Activated naive CD4-positive, alpha-beta T cell treated with anti-CD3 and anti-CD28 coated beads, Interleukin-2, amount 50 U/mL, for 72 hours (primary cell): ENCODE data around the gene MAGEA4. TPM values are rescaled to one million over a fixed set of nuclear protein-coding genes. Genes with fewer than 3 reads are reported as not detected.

Source experiments
- ATAC-seq, 2 donors: fragments of 150-1000 bp; cut with Tn5 transposase; 2 replicates each; pipeline ENCODE4 v1.10.0; 2021; ENCODE audit warnings: mild to moderate bottlenecking in 2 of 2, moderate library complexity in 2 of 2
- DNase-seq, 2 donors: peaks; one replicate each; pipeline ENCODE4 v3.0.0; 2021 to 2022; ENCODE audit warnings: low spot score in 2 of 2
- H3K27ac Mint-ChIP-seq, 2 donors: one replicate each; pipeline ENCODE4 v1.8.0; 2022; ENCODE audit warnings: mild to moderate bottlenecking in 2 of 2, mixed read lengths in 2 of 2
- H3K36me3 Mint-ChIP-seq, 2 donors: one replicate each; pipeline ENCODE4 v1.8.0; 2022; ENCODE audit warnings: mixed read lengths in 2 of 2
- H3K9me3 Mint-ChIP-seq, 2 donors: one replicate each; pipeline ENCODE4 v1.8.0; 2022; ENCODE audit warnings: mixed read lengths in 2 of 2
- total RNA-seq, 2 donors: library from RNA; stranded (reverse); gene quantifications; one replicate each; pipeline ENCODE4 v1.2.3, GENCODE V29; 2022

Gene MAGEA4
- total RNA-seq, 2 donors from 2014 or later: not detected

GRCh38 chrX:151919610-151920009 is 6.9 kb downstream of the MAGEA4 start:
- no peak for ATAC-seq
- H3K27ac Mint-ChIP-seq: no peak overlapping the region
- no peak for DNase-seq
- H3K36me3 Mint-ChIP-seq: no peaks in the 10 kb centered on the region
- H3K9me3 Mint-ChIP-seq: no peaks in the 10 kb centered on the region

- ATAC-seq (no peak), DNase-seq (no peak)
- Mint-ChIP-seq H3K36me3 (no peaks in the 10 kb centered on the region), H3K27ac (no peak overlapping the region), H3K9me3 (no peaks in the 10 kb centered on the region)
Measured at GRCh38 chrX:151920101-151920500, 7.4 kb downstream of the MAGEA4 start.

- no peaks in the 10 kb centered on the region for H3K36me3 Mint-ChIP-seq
- H3K9me3 Mint-ChIP-seq: no peaks in the 10 kb centered on the region
- H3K27ac Mint-ChIP-seq: no peak overlapping the region
- DNase-seq (no peak), ATAC-seq (no peak)
Measured at GRCh38 chrX:151920530-151920929, 7.8 kb downstream of the MAGEA4 start.

- no peak for DNase-seq
- H3K9me3 Mint-ChIP-seq: no peaks in the 10 kb centered on the region
- no peak overlapping the region for H3K27ac Mint-ChIP-seq
- no peak for ATAC-seq
- H3K36me3 Mint-ChIP-seq: no peaks in the 10 kb centered on the region
Measured at GRCh38 chrX:151921292-151921691, 8.6 kb downstream of the MAGEA4 start.

- Mint-ChIP-seq H3K9me3 (no peaks in the 10 kb centered on the region), H3K27ac (no peak overlapping the region), H3K36me3 (no peaks in the 10 kb centered on the region)
- DNase-seq: no peak
- ATAC-seq: no peak
Measured at GRCh38 chrX:151921866-151922265, 9.2 kb downstream of the MAGEA4 start.

GRCh38 chrX:151922692-151923091 is 10.0 kb downstream of the MAGEA4 start:
- H3K9me3 Mint-ChIP-seq: no peaks in the 10 kb centered on the region
- no peaks in the 10 kb centered on the region for H3K36me3 Mint-ChIP-seq
- H3K27ac Mint-ChIP-seq: no peak overlapping the region
- DNase-seq: no peak
- ATAC-seq: no peak

- ATAC-seq (no peak), DNase-seq (no peak)
- no peaks in the 10 kb centered on the region for H3K9me3 Mint-ChIP-seq
- no peaks in the 10 kb centered on the region for H3K36me3 Mint-ChIP-seq
- no peak overlapping the region for H3K27ac Mint-ChIP-seq
Measured at GRCh38 chrX:151923648-151924047, 11.0 kb downstream of the MAGEA4 start.

- H3K27ac Mint-ChIP-seq: no peak overlapping the region
- no peaks in the 10 kb centered on the region for H3K9me3 Mint-ChIP-seq
- ATAC-seq: no peak
- no peaks in the 10 kb centered on the region for H3K36me3 Mint-ChIP-seq
- no peak for DNase-seq
Measured at GRCh38 chrX:151929126-151929525, 16.4 kb downstream of the MAGEA4 start.

- no peak overlapping the region for H3K27ac Mint-ChIP-seq
- no peak for DNase-seq
- no peaks in the 10 kb centered on the region for H3K9me3 Mint-ChIP-seq
- no peak for ATAC-seq
- no peaks in the 10 kb centered on the region for H3K36me3 Mint-ChIP-seq
Measured at GRCh38 chrX:151935358-151935757, 22.7 kb downstream of the MAGEA4 start.

- H3K27ac Mint-ChIP-seq: no peak overlapping the region
- DNase-seq (no peak), ATAC-seq (no peak)
- no peaks in the 10 kb centered on the region for H3K36me3 Mint-ChIP-seq
- H3K9me3 Mint-ChIP-seq: no peaks in the 10 kb centered on the region
Measured at GRCh38 chrX:151938172-151938571, 25.5 kb downstream of the MAGEA4 start.

- Mint-ChIP-seq H3K9me3 (no peaks in the 10 kb centered on the region), H3K36me3 (no peaks in the 10 kb centered on the region), H3K27ac (no peak overlapping the region)
- no peak for ATAC-seq
- DNase-seq: no peak
Measured at GRCh38 chrX:151954730-151955129, 42.0 kb downstream of the MAGEA4 start.

- ATAC-seq: no peak
- no peak overlapping the region for H3K27ac Mint-ChIP-seq
- no peak for DNase-seq
- peaks cover 0 to 6% of the 10 kb centered on the region in 2 donors for H3K9me3 Mint-ChIP-seq
- H3K36me3 Mint-ChIP-seq: no peaks in the 10 kb centered on the region
Measured at GRCh38 chrX:151958101-151958500, 45.4 kb downstream of the MAGEA4 start.

- no peak for ATAC-seq
- Mint-ChIP-seq H3K27ac (no peak overlapping the region), H3K9me3 (peaks cover 0 to 6% of the 10 kb centered on the region in 2 donors), H3K36me3 (no peaks in the 10 kb centered on the region)
- no peak for DNase-seq
Measured at GRCh38 chrX:151962034-151962433, 49.3 kb downstream of the MAGEA4 start.

GRCh38 chrX:151966236-151966635 is 53.5 kb downstream of the MAGEA4 start:
- ATAC-seq: no peak
- H3K27ac Mint-ChIP-seq: no peak overlapping the region

GRCh38 chrX:151970027-151970426 is 57.3 kb downstream of the MAGEA4 start:
- DNase-seq (no peak), ATAC-seq (no peak)
- Mint-ChIP-seq H3K36me3 (no peaks in the 10 kb centered on the region), H3K27ac (no peak overlapping the region), H3K9me3 (no peaks in the 10 kb centered on the region)

More at GRCh38 chrX:151966236-151966635, 53.5 kb downstream of the MAGEA4 start:
- DNase-seq: no peak
- H3K9me3 Mint-ChIP-seq: no peaks in the 10 kb centered on the region
- H3K36me3 Mint-ChIP-seq: no peaks in the 10 kb centered on the region

- H3K27ac Mint-ChIP-seq: no peak overlapping the region
- no peak for ATAC-seq
- no peaks in the 10 kb centered on the region for H3K9me3 Mint-ChIP-seq
Measured at GRCh38 chrX:151970661-151971060, 58.0 kb downstream of the MAGEA4 start.

GRCh38 chrX:151973060-151973661 is 60.5 kb downstream of the MAGEA4 start:
- no peaks in the 10 kb centered on the region for H3K36me3 Mint-ChIP-seq
- DNase-seq (no peak), ATAC-seq (no peak)
- H3K9me3 Mint-ChIP-seq: no peaks in the 10 kb centered on the region
- no peak overlapping the region for H3K27ac Mint-ChIP-seq

More at GRCh38 chrX:151970661-151971060, 58.0 kb downstream of the MAGEA4 start:
- no peak for DNase-seq
- H3K36me3 Mint-ChIP-seq: no peaks in the 10 kb centered on the region

- H3K36me3 Mint-ChIP-seq: no peaks in the 10 kb centered on the region
- ATAC-seq: no peak
Measured at GRCh38 chrX:151973851-151974335, 61.2 kb downstream of the MAGEA4 start.

More at GRCh38 chrX:151973851-151974335, 61.2 kb downstream of the MAGEA4 start:
- H3K27ac Mint-ChIP-seq: no peak overlapping the region
- H3K9me3 Mint-ChIP-seq: no peaks in the 10 kb centered on the region
- no peak for DNase-seq
